Endothelial cell of umbilical vein (primary cell): ENCODE data around the gene ANO6. TPM values are rescaled to one million over a fixed set of nuclear protein-coding genes. Genes with fewer than 3 reads are reported as not detected.

Experiments
- BruUV-seq: library from RNA; stranded (reverse); fragments of 400-500 nt; replicated peaks from 2 replicates; lab custom pipeline; 2021; lab: Mats Ljungman, UMichigan
- CTCF ChIA-PET: fragments of 300-600, 350-600 bp; sonication (Branson Sonifier 250); formaldehyde crosslinking; loops from one replicate; lab custom pipeline; 2021; ENCODE audit warnings: antibody characterized with exemption, inconsistent platforms; lab: Charles Lee
- POLR2A ChIA-PET: fragments of 300-600, 350-600 bp; sonication (Branson Sonifier 250); formaldehyde crosslinking; loops from one replicate; lab custom pipeline; 2021; ENCODE audit warnings: antibody characterized with exemption, inconsistent platforms; lab: Charles Lee
- DNase-seq: peaks from one replicate; pipeline ENCODE4 v3.0.0-alpha.2; 2011; ENCODE audit warnings: low read depth, low spot score
- FAIRE-seq: peaks from 2 replicates; lab custom pipeline; 2011; peaks lifted over from hg19 to GRCh38; lab: Jason Lieb, UNC
- H2AFZ ChIP-seq: 2 replicates; pipeline ENCODE4 v1.6.0; 2012; ENCODE audit warnings: low read depth, low read length, control low read depth, inconsistent platforms
- H3K27ac ChIP-seq: 2 replicates; pipeline ENCODE4 v1.5.1; 2011; ENCODE audit warnings: low read depth, mild to moderate bottlenecking, control low read depth, low read length, moderate library complexity; ENCODE audit not compliant: insufficient read depth
- H3K27me3 ChIP-seq, 2 experiments: 2 replicates each; pipeline versions ENCODE4 v1.6.0 to v1.6.1; 2011; ENCODE audit warnings: low read length in 2 of 2, mixed read lengths in 1 of 2; ENCODE audit not compliant: control insufficient read depth in 2 of 2, insufficient read depth in 2 of 2
- H3K36me3 ChIP-seq, 2 experiments: 2 replicates in 1 of 2; 3 replicates in 1 of 2; pipeline ENCODE4 v1.5.1; 2011; ENCODE audit warnings: low read length in 2 of 2, mild to moderate bottlenecking in 1 of 2, moderate library complexity in 1 of 2; ENCODE audit not compliant: control insufficient read depth in 2 of 2, insufficient read depth in 2 of 2; ENCODE audit errors: extremely low read depth in 1 of 2
- H3K4me1 ChIP-seq: 3 replicates; pipeline ENCODE4 v1.5.1; 2011; ENCODE audit warnings: mild to moderate bottlenecking, low read length; ENCODE audit not compliant: control insufficient read depth, insufficient read depth; ENCODE audit errors: extremely low read depth
- H3K4me2 ChIP-seq: 2 replicates; pipeline ENCODE4 v1.6.1; 2011; ENCODE audit warnings: low read length, control low read depth, mixed read lengths; ENCODE audit not compliant: insufficient read depth
- H3K4me3 ChIP-seq, 3 experiments: fragments of 200-600 bp in 1 of 3; sonication (generic), shearing (Covaris generic) in 1 of 3; replicated peaks in 1 of 3; 2 replicates each; pipeline ENCODE4 v1.5.1; 2011 to 2016; ENCODE audit warnings: control low read depth in 3 of 3, low read length in 3 of 3, mild to moderate bottlenecking in 2 of 3, inconsistent platforms in 1 of 3, low read depth in 1 of 3, moderate library complexity in 1 of 3; ENCODE audit not compliant: insufficient read depth in 1 of 3
- H3K79me2 ChIP-seq: 2 replicates; pipeline ENCODE4 v1.6.0; 2012; ENCODE audit warnings: low read length, inconsistent platforms; ENCODE audit not compliant: control insufficient read depth, insufficient read depth
- H3K9ac ChIP-seq: replicated peaks from 2 replicates; pipeline ENCODE3; 2011; ENCODE audit warnings: low read length, control low read depth; ENCODE audit not compliant: insufficient read depth; ENCODE audit errors: extremely low read depth
- H3K9me1 ChIP-seq: replicated peaks from 3 replicates; pipeline ENCODE4 v1.6.0; 2011; ENCODE audit warnings: mild to moderate bottlenecking, low read length; ENCODE audit not compliant: control insufficient read depth, insufficient read depth; ENCODE audit errors: extremely low read depth
- H3K9me3 ChIP-seq: replicated peaks from 2 replicates; pipeline ENCODE4 v1.5.1; 2012; ENCODE audit warnings: low read length, inconsistent platforms; ENCODE audit not compliant: control insufficient read depth, insufficient read depth
- H4K20me1 ChIP-seq: replicated peaks from 2 replicates; pipeline ENCODE3; 2011; ENCODE audit warnings: mild to moderate bottlenecking, low read length; ENCODE audit not compliant: control insufficient read depth, insufficient read depth; ENCODE audit errors: extremely low read depth
- CTCF ChIP-seq, 2 donors: IDR thresholded peaks; 1 replicate in 1 of 2; 2 replicates in 1 of 2; pipeline ENCODE4 v1.5.1; 2011; ENCODE audit warnings: low read length in 2 of 2, mild to moderate bottlenecking in 2 of 2, moderate library complexity in 2 of 2, control low read depth in 1 of 2, inconsistent platforms in 1 of 2, low read depth in 1 of 2; ENCODE audit not compliant: insufficient read depth in 1 of 2; ENCODE audit errors: extremely low read depth in 1 of 2
- EZH2 ChIP-seq: IDR thresholded peaks from 2 replicates; pipeline ENCODE4 v1.6.1; 2012; ENCODE audit warnings: borderline replicate concordance, low read depth, mild to moderate bottlenecking, moderate library complexity, low read length, inconsistent platforms; ENCODE audit not compliant: severe bottlenecking
- FOS ChIP-seq: IDR thresholded peaks from 2 replicates; pipeline ENCODE4 v1.6.1; 2011; ENCODE audit warnings: mild to moderate bottlenecking, low read length, moderate library complexity, borderline replicate concordance; ENCODE audit not compliant: insufficient read depth
- GATA2 ChIP-seq: IDR thresholded peaks from 2 replicates; pipeline ENCODE4 v1.7.0; 2011; ENCODE audit warnings: low read depth, mild to moderate bottlenecking, moderate library complexity, mixed read lengths, low read length; ENCODE audit not compliant: insufficient read length, insufficient read depth
- JUN ChIP-seq: IDR thresholded peaks from 2 replicates; pipeline ENCODE4 v1.6.1; 2011; ENCODE audit warnings: borderline replicate concordance, low read depth; ENCODE audit not compliant: insufficient read length, insufficient read depth
- MAX ChIP-seq: IDR thresholded peaks from 2 replicates; pipeline ENCODE4 v1.6.1; 2011; ENCODE audit not compliant: insufficient read depth, insufficient read length
- MYC ChIP-seq: IDR thresholded peaks from one replicate; pipeline ENCODE4 v1.6.1; 2011; ENCODE audit warnings: mild to moderate bottlenecking, low read depth, low read length
- POLR2A ChIP-seq: IDR thresholded peaks from 2 replicates; pipeline ENCODE4 v1.6.1; 2012; ENCODE audit warnings: low read depth, mild to moderate bottlenecking, control low read depth, low read length
- POLR2AphosphoS5 ChIP-seq: IDR thresholded peaks from 2 replicates; pipeline ENCODE4 v1.6.1; 2012; ENCODE audit warnings: low read depth, mild to moderate bottlenecking, control low read depth, low read length, moderate library complexity; ENCODE audit not compliant: insufficient read depth
- dilution Hi-C: fragments of 300-500 bp; cut with MboI; formaldehyde crosslinking; loops from one replicate; pipeline ENCODE4 v1.15.0; 2019; ENCODE audit warnings: low sequenced_read_pairs; ENCODE audit not compliant: extremely low pct_ligation_motif_present
- intact Hi-C: fragments of 100-400 bp; cut with micrococcal nuclease; formaldehyde crosslinking; loops from one replicate; pipeline ENCODE4 v1.10.0; 2022
- polyA plus RNA-seq, 4 experiments: library from polyadenylated mRNA; depleted of rRNA in 3 of 4; stranded (reverse) in 3 of 4; unstranded in 1 of 4; fragments of >200 nt; gene quantifications; 2 replicates each; pipeline versions ENCODE4 v1.2.1 to v1.2.3, GENCODE V29; 2011 to 2012; ENCODE audit warnings: missing spikeins in 1 of 4
- small RNA-seq: library from RNA; depleted of rRNA; stranded (forward); fragments of <200 nt; gene quantifications from one replicate; pipeline ENCODE3, GENCODE V24; 2012; ENCODE audit warnings: low replicate concordance, low read depth; ENCODE audit not compliant: insufficient read depth, insufficient read length
- total RNA-seq: library from RNA; stranded (reverse); gene quantifications from 2 replicates; pipeline ENCODE4 v1.2.3, GENCODE V29; 2021

ANO6 gene
- total and polyA plus RNA-seq, 2 donors (not counting 3 experiments of a cell fraction or from before 2014, with no cell fraction given) = 21.3 to 67.6 TPM

GRCh38 chr12:45483571-45483970, 267.7 kb downstream of the ANO6 start:
- no peak overlapping the region for H3K27ac ChIP-seq
- H3K36me3 ChIP-seq = no peaks in the 10 kb centered on the region
- intact Hi-C loops = no loop called here
- POLR2A ChIA-PET = no interaction called here
- TF ChIP-seq EZH2 (no peak), GATA2 (no peak), MYC (no peak), MAX (no peak), FOS (no peak), POLR2AphosphoS5 (no peak), POLR2A (no peak), JUN (no peak), CTCF (IDR thresholded peaks at IDR 0.05; ENCODE audit: extremely low read depth in 1 of 2, insufficient read depth in 1 of 2, low read depth in 1 of 2, low read length in 2 of 2) (no peak)
- no peaks in the 10 kb centered on the region for H3K4me1 ChIP-seq
- no peaks in the 10 kb centered on the region for H3K9me1 ChIP-seq
- H3K4me2 ChIP-seq = no peak overlapping the region
- BruUV-seq = no TSS peak
- dilution Hi-C loops = no loop called here
- DNase-seq (no peak), FAIRE-seq (no peak)
- no peak overlapping the region for H3K9ac ChIP-seq
- CTCF ChIA-PET = no interaction called here
- no peaks in the 10 kb centered on the region for H3K9me3 ChIP-seq
- peaks cover 0 to 6% of the 10 kb centered on the region in 2 experiments for H3K27me3 ChIP-seq
- H3K4me3 ChIP-seq = no peak overlapping the region
- no peak overlapping the region for H2AFZ ChIP-seq
- no peaks in the 10 kb centered on the region for H4K20me1 ChIP-seq
- no peaks in the 10 kb centered on the region for H3K79me2 ChIP-seq

Small RNA genes within 50 kb of the gene (small RNA-seq; reads per million reads assigned to genes)
- gene AC009248.2 = not detected

Other genes starting within 250 kb of the ANO6 start
- not detected in 2 replicates for gene DBX2, start 165.0 kb upstream of the ANO6 start, total RNA-seq
- gene DBX2, start 165.0 kb upstream of the ANO6 start, polyA plus RNA-seq = not detected in 2 replicates